GM19463 (cell line): ENCODE measurements around the gene CSN2.
"Not testable (repeated sequence)": the region's sequence is repeated elsewhere in the genome, so short reads cannot be mapped to it uniquely, and the experiment has no call there.

Source experiments
- ATAC-seq: cut with Tn5 transposase; IDR thresholded peaks from one replicate; pipeline ENCODE4 v1.9.1; 2021; ENCODE audit warnings: mild to moderate bottlenecking, moderate library complexity; ENCODE audit not compliant: unreplicated experiment

CSN2 gene, protein sequence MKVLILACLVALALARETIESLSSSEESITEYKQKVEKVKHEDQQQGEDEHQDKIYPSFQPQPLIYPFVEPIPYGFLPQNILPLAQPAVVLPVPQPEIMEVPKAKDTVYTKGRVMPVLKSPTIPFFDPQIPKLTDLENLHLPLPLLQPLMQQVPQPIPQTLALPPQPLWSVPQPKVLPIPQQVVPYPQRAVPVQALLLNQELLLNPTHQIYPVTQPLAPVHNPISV

DNA sequence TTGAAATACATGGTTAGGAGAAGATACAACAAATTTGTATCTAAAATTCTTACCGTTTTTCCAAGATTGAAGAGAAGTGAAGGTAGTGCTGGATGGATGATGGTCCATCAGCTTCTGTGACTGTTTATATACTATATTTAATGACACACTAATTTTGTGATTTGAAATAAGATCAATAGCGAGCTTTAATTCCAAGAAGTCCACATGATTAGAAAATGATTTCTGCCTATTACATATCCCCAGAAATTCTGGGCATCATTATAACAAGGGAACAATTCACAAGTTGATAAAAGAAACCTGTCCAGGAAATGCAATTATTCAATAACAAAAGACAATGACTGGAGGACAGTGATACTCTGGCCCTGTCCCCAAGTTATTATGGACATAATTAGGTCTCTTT lies at the start of gene CSN2:
Gene CSN2 (minus strand): TSS at position 101 of the 400 bp plus-strand sequence. CDS start 4,733 bp downstream, outside the sequence.
- no peak for ATAC-seq

DNA sequence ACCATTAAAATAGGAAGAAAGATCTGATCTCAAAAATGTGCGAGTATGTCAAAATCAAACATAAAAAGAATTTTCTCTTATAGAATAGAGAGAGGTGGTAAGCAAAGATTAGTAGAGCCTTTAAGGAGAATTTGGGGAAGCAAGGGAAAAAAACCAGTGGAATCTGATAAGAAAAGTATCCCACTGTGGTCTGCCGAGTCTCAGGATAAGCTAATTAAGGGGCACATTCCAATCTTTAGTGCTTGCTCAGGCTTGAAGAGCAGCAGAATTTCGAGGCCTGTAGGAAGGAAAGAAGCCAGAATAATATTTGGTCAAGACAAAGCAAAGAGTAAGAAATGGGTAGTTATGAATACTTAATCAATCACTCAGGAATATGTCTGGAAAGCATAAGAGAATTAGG lies 43.2 kb upstream of the CSN2 start:
- ATAC-seq = no peak

DNA sequence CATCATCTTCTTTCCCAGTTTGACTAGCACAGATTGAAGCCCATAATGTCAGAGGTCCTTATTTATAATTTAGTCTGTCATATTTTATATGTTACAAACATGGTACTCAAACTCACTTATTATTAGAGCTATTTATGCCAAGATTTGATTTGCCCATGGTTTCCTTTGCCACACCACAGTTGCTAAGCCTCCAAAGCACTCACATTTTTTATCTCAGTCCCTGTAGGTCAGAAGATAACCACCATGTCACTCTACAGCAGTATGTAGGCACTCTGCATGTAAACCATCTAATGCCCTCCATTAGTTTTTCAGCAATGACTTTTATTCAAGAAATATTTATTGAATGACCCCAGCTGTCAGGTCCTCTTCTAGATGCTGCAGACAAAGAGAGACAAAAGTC lies 37.0 kb upstream of the CSN2 start:
- ATAC-seq = no peak

- no peak for ATAC-seq
These were observed 35.2 kb upstream of the CSN2 start for GRCh38 chr4:70000711-70001110.

DNA sequence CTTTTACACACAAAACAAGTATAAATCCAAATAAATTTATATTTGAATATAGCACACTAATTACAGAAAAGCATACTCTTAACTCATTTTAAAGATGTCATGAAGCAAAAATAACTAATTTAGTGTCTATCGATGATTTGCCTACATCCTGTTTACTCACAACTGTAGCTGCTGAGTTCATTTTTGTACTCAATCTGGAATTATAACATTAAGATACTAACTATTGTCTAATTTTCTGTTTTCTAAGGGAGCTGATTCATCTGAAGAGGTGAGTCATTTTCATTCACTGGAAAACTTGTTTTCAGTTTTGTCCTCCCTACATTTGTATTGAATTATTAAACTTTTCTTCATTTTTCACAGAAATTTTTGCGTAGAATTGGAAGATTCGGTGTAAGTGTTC lies 33.9 kb upstream of the CSN2 start:
- no peak for ATAC-seq

DNA sequence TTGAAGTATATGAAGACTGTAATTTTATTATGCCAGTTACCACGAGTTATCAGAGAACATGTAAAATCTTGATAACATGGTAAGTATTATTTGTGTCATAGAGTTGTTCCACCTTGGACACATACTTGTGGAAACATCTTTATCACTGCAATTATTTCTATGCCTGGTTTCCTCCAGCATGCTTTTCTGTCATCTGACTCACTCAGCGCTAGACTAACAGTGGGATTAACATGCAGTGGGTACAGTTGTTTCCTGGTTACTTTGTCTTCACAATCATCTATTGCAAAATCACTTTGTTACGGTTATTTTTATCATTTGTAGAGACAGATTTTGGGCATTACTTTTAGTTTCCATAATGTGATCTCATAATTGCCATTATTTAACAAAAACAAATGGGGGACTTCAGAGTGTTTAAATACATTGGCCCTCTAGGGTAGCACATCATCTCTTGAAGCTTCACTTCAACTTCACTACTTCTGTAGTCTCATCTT lies 30.0 kb upstream of the CSN2 start, which contains the start of gene STATH:
Gene STATH (plus strand): TSS at position 441 of the 491 bp plus-strand sequence. CDS start 2,472 bp downstream, outside the sequence.
- ATAC-seq = no peak

GRCh38 chr4:69994782-69995181 lies 29.3 kb upstream of the CSN2 start:
- no peak for ATAC-seq

- ATAC-seq = no peak
These were observed 25.5 kb upstream of the CSN2 start for GRCh38 chr4:69991016-69991415.

GRCh38 chr4:69986663-69987062 lies 21.1 kb upstream of the CSN2 start:
- ATAC-seq = no peak

DNA sequence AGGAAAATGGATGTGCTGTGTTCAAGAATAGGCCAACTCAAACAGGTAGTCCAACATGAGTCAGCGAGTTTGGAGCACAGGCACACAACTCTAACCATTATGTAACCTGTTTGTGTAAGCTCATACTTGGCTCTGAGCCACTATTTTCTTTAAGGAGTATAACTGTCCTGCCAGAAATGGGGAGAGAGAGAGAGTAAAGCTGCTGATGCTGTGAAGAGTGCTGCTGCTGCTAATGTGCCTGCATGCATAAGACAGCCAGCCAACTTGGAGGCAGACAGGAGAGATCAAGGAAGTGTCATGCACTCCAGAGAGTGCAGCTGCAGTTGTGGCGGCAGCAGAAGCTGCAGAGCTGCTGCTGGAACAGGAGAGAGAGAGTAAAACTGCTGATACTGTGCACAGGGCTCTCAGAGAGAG lies 18.5 kb upstream of the CSN2 start:
- ATAC-seq = peak; percentile 71

- no peak for ATAC-seq
These were observed 12.1 kb upstream of the CSN2 start for GRCh38 chr4:69977582-69977981.

DNA sequence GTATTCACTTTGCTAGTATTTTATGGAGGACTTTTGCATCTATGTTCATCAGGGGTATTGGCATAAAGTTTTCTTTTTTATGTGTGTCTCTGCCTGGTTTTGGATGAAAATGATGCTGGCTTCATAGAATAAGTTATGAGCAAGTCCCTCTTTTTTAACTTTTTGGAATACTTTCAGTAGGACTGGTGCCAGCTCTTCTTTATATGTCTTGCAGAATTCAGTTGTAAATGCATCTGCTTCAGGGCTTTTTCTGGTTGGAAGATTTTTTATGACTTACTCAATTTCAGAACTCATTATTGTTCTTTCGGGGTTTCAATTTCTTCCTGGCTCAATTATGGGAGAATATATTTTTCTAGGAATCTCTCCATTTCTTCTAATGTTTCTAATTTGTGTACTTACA lies 9.1 kb upstream of the CSN2 start:
- no peak for ATAC-seq

- ATAC-seq = no peak
These were observed 4.5 kb upstream of the CSN2 start for GRCh38 chr4:69970071-69970470.

DNA sequence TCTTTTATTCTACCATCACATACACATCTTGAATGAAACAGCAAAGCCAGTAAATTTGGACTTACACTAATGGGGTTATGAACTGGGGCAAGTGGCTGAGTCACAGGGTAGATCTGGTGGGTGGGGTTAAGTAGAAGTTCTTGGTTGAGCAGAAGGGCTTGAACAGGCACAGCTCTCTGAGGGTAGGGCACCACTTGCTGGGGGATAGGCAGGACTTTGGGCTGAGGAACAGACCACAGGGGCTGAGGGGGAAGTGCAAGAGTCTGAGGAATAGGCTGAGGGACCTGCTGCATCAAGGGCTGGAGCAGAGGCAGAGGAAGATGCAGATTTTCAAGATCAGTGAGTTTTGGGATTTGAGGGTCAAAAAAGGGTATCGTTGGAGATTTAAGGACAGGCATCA lies 8.3 kb downstream of the CSN2 start:
- ATAC-seq = no peak

DNA sequence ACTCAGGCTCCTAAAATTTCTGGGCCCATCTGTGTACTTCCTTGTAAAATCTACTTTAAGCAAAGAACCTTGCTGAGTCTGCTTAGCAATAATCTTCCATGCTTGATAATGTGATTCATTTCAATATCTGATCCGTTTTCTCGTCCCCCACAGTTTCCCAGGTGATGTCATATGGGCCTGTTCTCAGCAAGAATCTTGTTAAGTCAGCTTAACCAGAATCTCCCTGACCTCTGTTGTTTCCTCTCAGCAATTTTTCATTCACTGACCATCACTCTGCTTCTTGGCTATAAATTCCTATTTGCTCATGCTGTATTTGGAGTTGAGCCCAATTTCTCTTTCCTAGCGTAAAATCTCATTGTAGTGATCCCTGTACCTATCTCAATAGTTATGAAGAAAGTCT lies 13.9 kb downstream of the CSN2 start:
- no peak for ATAC-seq

- no peak for ATAC-seq
These were observed 29.0 kb downstream of the CSN2 start for GRCh38 chr4:69936566-69936965.

- no peak for ATAC-seq
These were observed 31.4 kb downstream of the CSN2 start for GRCh38 chr4:69934150-69934549.

DNA sequence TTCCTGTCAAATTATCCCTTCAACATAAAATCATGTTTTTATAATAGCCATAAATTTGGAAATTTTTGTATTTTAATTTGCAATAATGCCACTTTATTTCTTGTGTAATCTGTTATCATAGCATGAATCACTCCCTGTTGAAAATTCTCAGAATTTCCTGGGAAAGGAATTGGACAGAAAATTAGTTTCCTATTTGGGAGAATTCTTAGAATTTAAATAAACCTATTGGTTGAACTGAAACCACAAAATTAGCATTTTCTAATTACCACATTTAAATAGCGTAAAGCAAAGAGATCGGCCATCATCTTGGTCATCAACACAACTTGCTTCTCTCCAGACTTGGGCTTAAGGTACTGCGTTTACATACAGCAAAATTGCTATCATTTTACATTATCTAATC lies 34.8 kb downstream of the CSN2 start, which contains the start of gene CSN1S1:
Gene CSN1S1 (plus strand): TSS at position 301 of the 400 bp plus-strand sequence. CDS start 1,488 bp downstream, outside the sequence.
- no peak for ATAC-seq

DNA sequence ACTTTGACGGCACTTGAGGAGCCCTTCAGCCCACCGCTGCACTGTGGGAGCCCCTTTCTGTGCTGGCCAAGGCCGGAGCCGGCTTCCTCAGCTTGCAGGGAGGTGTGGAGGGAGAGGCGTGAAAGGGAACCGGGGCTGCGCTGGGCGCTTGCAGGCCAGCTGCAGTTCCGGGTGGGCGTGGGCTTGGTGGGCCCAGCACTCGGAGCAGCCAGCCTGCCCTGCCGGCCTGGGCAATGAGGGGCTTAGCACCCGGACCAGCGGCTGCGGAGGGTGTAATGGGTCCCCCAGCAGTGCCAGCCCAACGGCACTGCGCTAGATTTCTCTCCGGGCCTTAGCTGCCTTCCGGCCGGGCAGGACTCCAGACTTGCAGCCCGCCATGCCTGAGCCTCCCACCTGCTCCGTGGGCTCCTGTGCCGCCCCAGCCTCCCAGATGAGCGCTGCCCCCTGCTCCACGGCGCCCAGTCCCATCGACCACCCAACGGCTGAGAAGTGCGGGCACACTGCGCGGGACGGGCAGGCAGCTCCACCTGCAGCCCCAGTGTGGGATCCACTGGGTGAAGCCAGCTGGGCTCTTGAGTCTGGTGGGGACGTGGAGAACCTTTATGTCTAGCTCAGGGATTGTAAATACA lies 41.6 kb downstream of the CSN2 start:
- ATAC-seq = not testable (repeated sequence)

DNA sequence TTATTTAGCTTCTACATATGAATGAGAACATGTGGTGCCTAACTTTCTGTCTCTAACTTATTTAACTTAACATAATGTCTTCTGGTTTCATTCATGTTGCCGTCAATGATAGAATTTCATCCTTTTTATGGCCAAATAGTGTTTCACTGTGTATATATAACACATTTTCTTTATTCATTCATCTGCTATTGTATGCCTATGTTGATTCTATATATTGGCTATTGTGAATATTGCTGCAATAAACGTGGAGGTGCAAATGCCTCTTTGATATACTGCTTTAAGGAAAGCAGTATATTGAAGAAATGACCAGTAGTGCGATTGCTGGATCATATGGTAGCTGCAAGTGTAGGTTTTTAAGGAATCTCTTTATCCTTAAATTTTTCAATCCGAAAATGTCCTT lies 44.7 kb downstream of the CSN2 start:
- ATAC-seq = no peak

- peak; percentile 87 for ATAC-seq
These were observed 55.3 kb downstream of the CSN2 start for GRCh38 chr4:69910016-69910782.

GRCh38 chr4:69909195-69909594 lies 56.3 kb downstream of the CSN2 start:
- ATAC-seq = peak; percentile 32
